GM12801 (cell line): ENCODE results near the gene S100A12.

Experiments used
- CTCF ChIP-seq: IDR thresholded peaks from one replicate; pipeline ENCODE4 v1.5.1; 2011; ENCODE audit warnings: control low read depth; ENCODE audit not compliant: insufficient read length; ENCODE audit errors: extremely low read depth

S100A12 gene

GRCh38 chr1:153375511-153375910, at the start of gene S100A12:
TSS of gene S100A12 (minus strand) at chr1:153375621. CDS start at chr1:153374592, 1,029 bp downstream.
- no peak for TF ChIP-seq CTCF

- TF ChIP-seq CTCF, result no peak
Measured at GRCh38 chr1:153422450-153423068, 47.1 kb upstream of the S100A12 start.

GRCh38 chr1:153420306-153420705, 44.9 kb upstream of the S100A12 start:
- TF ChIP-seq CTCF, result no peak

- TF ChIP-seq CTCF, result no peak
Measured at GRCh38 chr1:153417136-153417888, 41.9 kb upstream of the S100A12 start.

- TF ChIP-seq CTCF, result no peak
Measured at GRCh38 chr1:153415850-153416570, 40.6 kb upstream of the S100A12 start, which contains the start of gene S100A7A. TSS of gene S100A7A (plus strand) at chr1:153416520. CDS start at chr1:153418083, 1,563 bp downstream.

- no peak for TF ChIP-seq CTCF
Measured at GRCh38 chr1:153404768-153405167, 29.3 kb upstream of the S100A12 start.

GRCh38 chr1:153404086-153404635, 28.7 kb upstream of the S100A12 start:
- no peak for TF ChIP-seq CTCF
